Measurements from ENCODE around the gene CERK. TPM values are rescaled to one million over a fixed set of nuclear protein-coding genes. Genes with fewer than 3 reads are reported as not detected.

The CERK gene
- total and polyA plus RNA-seq, 9 of the 15 experiments (the other 6 are each of a cell fraction or from before 2014, with no cell fraction given): 1.1 to 14.9 (median 8.7) TPM

GRCh38 chr22:46652081-46652846 lies 85.8 kb downstream of the CERK start (continued):
- TF ChIP-seq ID3 (CRISPR knock-in tag; IDR thresholded peaks at IDR 0.05) (no peak), ID3 (tag; IDR thresholded peaks at IDR 0.05) (peak; percentile 70; the same call in 1 of the 2 replicates), ZNF75A (CRISPR knock-in tag; IDR thresholded peaks at IDR 0.05) (no peak), HDAC1 (IDR thresholded peaks at IDR 0.05) (no peak), LCOR (CRISPR knock-in tag; IDR thresholded peaks at IDR 0.05) (no peak), MTA1 (IDR thresholded peaks at IDR 0.05; ENCODE audit: borderline replicate concordance) (no peak), ZNF764 (CRISPR knock-in tag; IDR thresholded peaks at IDR 0.05; ENCODE audit: low read depth) (no peak), PTRF (tag; IDR thresholded peaks at IDR 0.05) (no peak), ZBTB8A (IDR thresholded peaks at IDR 0.05; ENCODE audit: partially characterized antibody) (no peak), TARDBP (IDR thresholded peaks at IDR 0.05) (no peak), ARID4B (CRISPR knock-in tag; IDR thresholded peaks at IDR 0.05) (no peak), ATF1 (CRISPR knock-in tag; IDR thresholded peaks at IDR 0.05) (no peak), ATF1 (tag; IDR thresholded peaks at IDR 0.05) (peak; percentile 83), ZNF79 (CRISPR knock-in tag; IDR thresholded peaks at IDR 0.05; ENCODE audit: low read depth) (no peak), PML (IDR thresholded peaks at IDR 0.05; ENCODE audit: low read length) (no peak), ZNF551 (CRISPR knock-in tag; IDR thresholded peaks at IDR 0.05) (no peak), CEBPG (CRISPR knock-in tag; IDR thresholded peaks at IDR 0.05) (no peak), CEBPG (tag; conservative IDR thresholded peaks at IDR 0.05 in 1 of 2, IDR thresholded peaks at IDR 0.05 in 1 of 2) (no peak), NELFE (IDR thresholded peaks at IDR 0.05; ENCODE audit: insufficient read depth, insufficient read length) (no peak), KLF1 (tag; IDR thresholded peaks at IDR 0.05) (no peak)
- TF ChIP-seq, protein P1, sequence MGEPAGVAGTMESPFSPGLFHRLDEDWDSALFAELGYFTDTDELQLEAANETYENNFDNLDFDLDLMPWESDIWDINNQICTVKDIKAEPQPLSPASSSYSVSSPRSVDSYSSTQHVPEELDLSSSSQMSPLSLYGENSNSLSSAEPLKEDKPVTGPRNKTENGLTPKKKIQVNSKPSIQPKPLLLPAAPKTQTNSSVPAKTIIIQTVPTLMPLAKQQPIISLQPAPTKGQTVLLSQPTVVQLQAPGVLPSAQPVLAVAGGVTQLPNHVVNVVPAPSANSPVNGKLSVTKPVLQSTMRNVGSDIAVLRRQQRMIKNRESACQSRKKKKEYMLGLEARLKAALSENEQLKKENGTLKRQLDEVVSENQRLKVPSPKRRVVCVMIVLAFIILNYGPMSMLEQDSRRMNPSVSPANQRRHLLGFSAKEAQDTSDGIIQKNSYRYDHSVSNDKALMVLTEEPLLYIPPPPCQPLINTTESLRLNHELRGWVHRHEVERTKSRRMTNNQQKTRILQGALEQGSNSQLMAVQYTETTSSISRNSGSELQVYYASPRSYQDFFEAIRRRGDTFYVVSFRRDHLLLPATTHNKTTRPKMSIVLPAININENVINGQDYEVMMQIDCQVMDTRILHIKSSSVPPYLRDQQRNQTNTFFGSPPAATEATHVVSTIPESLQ (CRISPR knock-in tag; IDR thresholded peaks at IDR 0.05): no peak
